H1 (cell line): ENCODE measurements around the gene OSBP2. TPM values are rescaled to one million over a fixed set of nuclear protein-coding genes. Genes with fewer than 3 reads are reported as not detected.

Source experiments
- CTCF ChIA-PET: fragments of 300-600 bp; sonication (Branson Sonifier 250); formaldehyde crosslinking; loops from one replicate; lab custom pipeline; 2021; ENCODE audit not compliant: partially characterized antibody; lab: Charles Lee
- POLR2A ChIA-PET: fragments of 300-600 bp; sonication (Branson Sonifier 250); formaldehyde crosslinking; loops from one replicate; lab custom pipeline; 2021; ENCODE audit warnings: inconsistent platforms; ENCODE audit not compliant: partially characterized antibody; lab: Charles Lee
- DNase-seq, 2 experiments: peaks; one replicate each; pipeline versions ENCODE4 v3.0.0 to v3.0.0-alpha.2; 2010 to 2022; ENCODE audit warnings: low spot score in 2 of 2, low read depth in 1 of 2, mixed read lengths in 1 of 2
- FAIRE-seq: peaks from 2 replicates; lab custom pipeline; 2011; peaks lifted over from hg19 to GRCh38; lab: Jason Lieb, UNC
- H2AFZ ChIP-seq: 2 replicates; pipeline ENCODE4 v1.8.1; 2012; ENCODE audit warnings: low read length, inconsistent platforms
- H2AK5ac ChIP-seq: 2 replicates; pipeline ENCODE4 v1.6.1; 2013; ENCODE audit warnings: low read depth, low read length
- H2BK120ac ChIP-seq: replicated peaks from 2 replicates; pipeline ENCODE3; 2013; ENCODE audit warnings: low read depth, low read length, inconsistent platforms
- H2BK12ac ChIP-seq: 2 replicates; pipeline ENCODE4 v1.6.1; 2013; ENCODE audit warnings: low read depth, low read length
- H2BK15ac ChIP-seq: 2 replicates; pipeline ENCODE4 v1.6.1; 2013; ENCODE audit warnings: low read length
- H2BK20ac ChIP-seq: 2 replicates; pipeline ENCODE4 v1.6.1; 2013; ENCODE audit warnings: low read length
- H2BK5ac ChIP-seq: 2 replicates; pipeline ENCODE4 v1.6.1; 2013; ENCODE audit warnings: low read depth, low read length
- H3K14ac ChIP-seq: 2 replicates; pipeline ENCODE4 v1.6.1; 2013; ENCODE audit warnings: inconsistent platforms; ENCODE audit not compliant: insufficient read length
- H3K18ac ChIP-seq: 2 replicates; pipeline ENCODE4 v1.6.1; 2013; ENCODE audit warnings: low read length; ENCODE audit errors: extremely low read depth
- H3K23ac ChIP-seq: 2 replicates; pipeline ENCODE4 v1.6.1; 2013; ENCODE audit warnings: inconsistent platforms; ENCODE audit not compliant: insufficient read length
- H3K23me2 ChIP-seq: 2 replicates; pipeline ENCODE4 v1.6.1; 2013; ENCODE audit warnings: low read depth, low read length
- H3K27ac ChIP-seq: 2 replicates; pipeline ENCODE4 v1.6.1; 2011; ENCODE audit warnings: low read depth, low read length, inconsistent platforms
- H3K27me3 ChIP-seq, 4 experiments: replicated peaks in 1 of 4; 1 replicate in 1 of 4; 2 replicates in 3 of 4; pipeline versions ENCODE4 v1.6.1 to v1.8.1; 2011 to 2013; ENCODE audit warnings: low read length in 3 of 4, mild to moderate bottlenecking in 3 of 4, inconsistent platforms in 2 of 4, mixed read lengths in 2 of 4, moderate library complexity in 1 of 4; ENCODE audit not compliant: control insufficient read depth in 3 of 4, insufficient read depth in 3 of 4; ENCODE audit errors: extremely low read depth in 1 of 4
- H3K36me3 ChIP-seq, 4 experiments: 2 replicates each; pipeline versions ENCODE4 v1.6.1 to v1.8.1; 2011 to 2013; ENCODE audit warnings: mild to moderate bottlenecking in 4 of 4, low read length in 3 of 4, moderate library complexity in 2 of 4, control low read depth in 1 of 4, inconsistent platforms in 1 of 4; ENCODE audit not compliant: insufficient read depth in 4 of 4, control insufficient read depth in 2 of 4
- H3K4ac ChIP-seq: replicated peaks from 2 replicates; pipeline ENCODE3; 2013; ENCODE audit warnings: low read length, low read depth, mixed read lengths, inconsistent platforms; ENCODE audit not compliant: insufficient read length
- H3K4me1 ChIP-seq, 4 experiments: replicated peaks in 1 of 4; 1 replicate in 1 of 4; 2 replicates in 3 of 4; pipeline versions ENCODE4 v1.6.1 to v1.8.1; 2011 to 2013; ENCODE audit warnings: low read length in 3 of 4, inconsistent platforms in 2 of 4, mixed read lengths in 1 of 4; ENCODE audit not compliant: insufficient read depth in 4 of 4, control insufficient read depth in 3 of 4
- H3K4me2 ChIP-seq, 2 experiments: 2 replicates each; pipeline versions ENCODE4 v1.6.1 to v1.8.1; 2011 to 2013; ENCODE audit warnings: low read depth in 2 of 2, low read length in 2 of 2, control low read depth in 1 of 2, inconsistent platforms in 1 of 2, mild to moderate bottlenecking in 1 of 2; ENCODE audit not compliant: insufficient read depth in 1 of 2
- H3K4me3 ChIP-seq, 4 experiments: fragments of 200-600, 300-600 bp in 1 of 4; sonication (generic), shearing (Covaris generic), sonication (Bioruptor Twin) in 1 of 4; 2 replicates each; pipeline versions ENCODE4 v1.5.1 to v1.8.1; 2011 to 2016; ENCODE audit warnings: low read length in 4 of 4, low read depth in 3 of 4, control low read depth in 2 of 4, inconsistent platforms in 2 of 4, mild to moderate bottlenecking in 2 of 4, mixed read lengths in 1 of 4, moderate library complexity in 1 of 4; ENCODE audit not compliant: insufficient read depth in 2 of 4; ENCODE audit errors: extremely low read depth in 1 of 4
- H3K56ac ChIP-seq: replicated peaks from 2 replicates; pipeline ENCODE3; 2013; ENCODE audit warnings: low read depth, mild to moderate bottlenecking, mixed read lengths, low read length, inconsistent platforms; ENCODE audit not compliant: insufficient read length
- H3K79me1 ChIP-seq: 2 replicates; pipeline ENCODE4 v1.6.1; 2013; ENCODE audit warnings: low read depth, low read length, control low read depth
- H3K79me2 ChIP-seq, 2 experiments: 2 replicates each; pipeline versions ENCODE4 v1.6.1 to v1.8.1; 2012 to 2013; ENCODE audit warnings: low read length in 2 of 2, mild to moderate bottlenecking in 2 of 2, inconsistent platforms in 1 of 2; ENCODE audit not compliant: insufficient read depth in 2 of 2, control insufficient read depth in 1 of 2
- H3K9ac ChIP-seq, 4 experiments: replicated peaks in 1 of 4; 1 replicate in 1 of 4; 2 replicates in 3 of 4; pipeline versions ENCODE4 v1.6.1 to v1.8.1; 2011 to 2013; ENCODE audit warnings: low read depth in 3 of 4, low read length in 3 of 4, control low read depth in 2 of 4, mild to moderate bottlenecking in 2 of 4, moderate library complexity in 2 of 4, inconsistent platforms in 1 of 4; ENCODE audit errors: extremely low read depth in 1 of 4
- H3K9me3 ChIP-seq, 2 experiments: 2 replicates each; pipeline versions ENCODE4 v1.6.1 to v1.8.1; 2012 to 2013; ENCODE audit warnings: mild to moderate bottlenecking in 2 of 2, moderate library complexity in 2 of 2, control low read depth in 1 of 2, inconsistent platforms in 1 of 2, low read depth in 1 of 2, low read length in 1 of 2, mixed read lengths in 1 of 2; ENCODE audit not compliant: insufficient read depth in 2 of 2
- H4K20me1 ChIP-seq, 2 experiments: replicated peaks in 1 of 2; 2 replicates each; pipeline versions ENCODE3 to v1.8.1; 2011 to 2013; ENCODE audit warnings: inconsistent platforms in 2 of 2, low read length in 2 of 2, mild to moderate bottlenecking in 1 of 2; ENCODE audit not compliant: insufficient read depth in 2 of 2, control insufficient read depth in 1 of 2
- H4K5ac ChIP-seq: 2 replicates; pipeline ENCODE4 v1.6.1; 2013; ENCODE audit warnings: low read length, low read depth, mixed read lengths, inconsistent platforms; ENCODE audit not compliant: insufficient read length
- H4K8ac ChIP-seq: 2 replicates; pipeline ENCODE4 v1.8.0; 2013; ENCODE audit warnings: mild to moderate bottlenecking, moderate library complexity, low read length, inconsistent platforms; ENCODE audit not compliant: insufficient read depth; ENCODE audit errors: extremely low read depth
- H4K91ac ChIP-seq: replicated peaks from 2 replicates; pipeline ENCODE3; 2013; ENCODE audit warnings: low read length, mixed read lengths, inconsistent platforms; ENCODE audit not compliant: insufficient read length
- HDAC2 ChIP-seq, 2 experiments: fragments of 300-600 bp in 1 of 2; sonication (generic) in 1 of 2; IDR thresholded peaks; 2 replicates each; pipeline ENCODE4 v1.6.1; 2011 to 2012; ENCODE audit warnings: low read depth in 2 of 2, low read length in 2 of 2, mild to moderate bottlenecking in 2 of 2, moderate library complexity in 2 of 2, borderline replicate concordance in 1 of 2, inconsistent platforms in 1 of 2
- YY1 ChIP-seq: IDR thresholded peaks from 2 replicates; pipeline ENCODE4 v1.6.1; 2011; ENCODE audit warnings: low read depth, mild to moderate bottlenecking, low read length
- WGBS, 2 experiments: shearing (Covaris generic) in 1 of 2; methylation state at CpG; one replicate each; pipeline versions ENCODE4 v1.1.6 to v1.1.7; 2013 to 2015; ENCODE audit warnings: low lambda C conversion rate in 2 of 2, mixed read lengths in 2 of 2, inconsistent platforms in 1 of 2, low coverage in 1 of 2, missing lambda C conversion rate in 1 of 2; ENCODE audit not compliant: insufficient replicate concordance in 2 of 2, insufficient coverage in 1 of 2, insufficient read length in 1 of 2; ENCODE audit errors: extremely low coverage in 1 of 2, missing lambda C conversion rate in 1 of 2; 5-methylcytosine and 5-hydroxymethylcytosine counted together
- polyA plus RNA-seq, 7 experiments: library from polyadenylated mRNA; depleted of rRNA in 3 of 7; stranded (reverse) in 5 of 7; unstranded in 2 of 7; fragments of >200 nt in 5 of 7; fragments of 200-250 nt in 2 of 7; gene quantifications; 1 replicate in 5 of 7; 2 replicates in 1 of 7; 4 replicates in 1 of 7; pipeline versions ENCODE4 v1.2.1 to v1.2.3, GENCODE V29; 2011 to 2013; ENCODE audit warnings: missing spikeins in 2 of 7, mixed read lengths in 2 of 7
- total RNA-seq: library from RNA; stranded (reverse); fragmentation: NEBNext Ultra II Directional; extraction: Animal tissue kit (Norgen Biotek cat#: 25700); gene quantifications from 2 replicates; pipeline ENCODE4 v1.2.1, GENCODE V29; 2021
- TF ChIP-seq, protein P1 (sequence below): IDR thresholded peaks from 2 replicates; pipeline ENCODE4 v1.6.1; 2011; ENCODE audit warnings: low read length, improper control_type of control experiment

Gene OSBP2
- total and polyA plus RNA-seq, 2 of the 8 experiments (the other 6 are each of a cell fraction or from before 2014, with no cell fraction given) = 3.4 to 3.7 TPM

DNA sequence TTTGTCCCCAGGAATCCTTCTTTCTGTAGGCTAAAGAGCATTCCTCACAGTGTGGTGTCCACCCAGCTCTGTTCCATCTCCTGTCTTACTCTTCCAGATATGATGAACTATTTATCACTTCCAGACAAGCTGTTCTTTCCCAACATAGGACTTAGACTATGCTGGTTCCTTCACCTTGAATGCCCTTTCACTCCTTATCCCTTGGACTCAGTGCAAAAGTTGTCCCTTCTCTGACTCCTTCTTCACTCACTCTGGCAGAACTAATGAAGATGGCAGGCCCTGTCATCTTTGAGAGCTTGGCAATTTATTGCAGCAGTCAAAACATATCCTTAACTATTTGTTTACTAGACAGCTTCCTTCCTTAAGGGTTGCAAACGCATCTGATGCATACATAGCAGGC, 3.5 kb upstream of the OSBP2 start:
- H3K18ac ChIP-seq = no peak overlapping the region
- H4K91ac ChIP-seq = no peak overlapping the region
- no peak overlapping the region for H2BK120ac ChIP-seq
- no peak overlapping the region for H3K14ac ChIP-seq
- H3K4me1 ChIP-seq = peaks cover 0 to 6% (median 3%) of the 10 kb centered on the region in 4 experiments; a peak in 4 of 7 replicates
- H3K23ac ChIP-seq = no peak overlapping the region
- POLR2A ChIA-PET = interaction anchor here (0.9 to 1.2 kb wide), 5 partner anchors 10 to 84 kb away, joined by 3 to 4 read pairs (median 3); partner anchors contain the start of genes SLC35E4 and TCN2
- no peak overlapping the region for H4K5ac ChIP-seq
- no peak overlapping the region for H4K8ac ChIP-seq
- H3K9ac ChIP-seq = no peak overlapping the region
- H3K36me3 ChIP-seq = no peaks in the 10 kb centered on the region
- no peak overlapping the region for H3K4ac ChIP-seq
- peaks cover 0 to 15% (median 13%) of the 10 kb centered on the region in 4 experiments; a peak in 6 of 7 replicates for H3K27me3 ChIP-seq
- no peaks in the 10 kb centered on the region for H3K79me1 ChIP-seq
- no peak for FAIRE-seq
- H2BK12ac ChIP-seq = 0 out of 2 replicates have a peak overlapping the region, but pooled peaks have one; percentile 55
- no peak overlapping the region for H2AK5ac ChIP-seq
- H3K4me2 ChIP-seq = no peak overlapping the region
- DNase-seq = no peak
- H3K4me3 ChIP-seq = no peak overlapping the region
- WGBS, 2 experiments = 74% methylated on average over 1 of the region's 1 CpG; no CpG with 5 or more reads in 1 of the 2 experiments
- H3K56ac ChIP-seq = no peak overlapping the region
- CTCF ChIA-PET = interaction anchor here (0.8 to 1.2 kb wide), 2 partner anchors 26 to 64 kb away, joined by 3 to 6 read pairs; no protein-coding TSS in a partner anchor
- peaks cover 13% of the 10 kb centered on the region; the same call in 1 of the 2 replicates for H3K23me2 ChIP-seq
- no peak overlapping the region for H2BK15ac ChIP-seq
- no peaks in the 10 kb centered on the region for H3K9me3 ChIP-seq
- no peak overlapping the region for H2AFZ ChIP-seq
- no peak overlapping the region for H3K27ac ChIP-seq
- H2BK20ac ChIP-seq = no peak overlapping the region
- no peaks in the 10 kb centered on the region for H3K79me2 ChIP-seq
- H4K20me1 ChIP-seq = peaks cover 0 to 5% of the 10 kb centered on the region in 2 experiments
- H2BK5ac ChIP-seq = no peak overlapping the region
- TF ChIP-seq YY1 (no peak), HDAC2 (IDR thresholded peaks at IDR 0.05; ENCODE audit: borderline replicate concordance in 1 of 2, low read depth in 2 of 2, low read length in 2 of 2) (no peak)
- TF ChIP-seq, protein P1, sequence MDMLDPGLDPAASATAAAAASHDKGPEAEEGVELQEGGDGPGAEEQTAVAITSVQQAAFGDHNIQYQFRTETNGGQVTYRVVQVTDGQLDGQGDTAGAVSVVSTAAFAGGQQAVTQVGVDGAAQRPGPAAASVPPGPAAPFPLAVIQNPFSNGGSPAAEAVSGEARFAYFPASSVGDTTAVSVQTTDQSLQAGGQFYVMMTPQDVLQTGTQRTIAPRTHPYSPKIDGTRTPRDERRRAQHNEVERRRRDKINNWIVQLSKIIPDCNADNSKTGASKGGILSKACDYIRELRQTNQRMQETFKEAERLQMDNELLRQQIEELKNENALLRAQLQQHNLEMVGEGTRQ = no peak
